ENCODE measurements around the gene PLEK2.

PLEK2 gene

GRCh38 chr14:67429510-67430205 is 17.7 kb upstream of the PLEK2 start:
- TF ChIP-seq, protein P1, sequence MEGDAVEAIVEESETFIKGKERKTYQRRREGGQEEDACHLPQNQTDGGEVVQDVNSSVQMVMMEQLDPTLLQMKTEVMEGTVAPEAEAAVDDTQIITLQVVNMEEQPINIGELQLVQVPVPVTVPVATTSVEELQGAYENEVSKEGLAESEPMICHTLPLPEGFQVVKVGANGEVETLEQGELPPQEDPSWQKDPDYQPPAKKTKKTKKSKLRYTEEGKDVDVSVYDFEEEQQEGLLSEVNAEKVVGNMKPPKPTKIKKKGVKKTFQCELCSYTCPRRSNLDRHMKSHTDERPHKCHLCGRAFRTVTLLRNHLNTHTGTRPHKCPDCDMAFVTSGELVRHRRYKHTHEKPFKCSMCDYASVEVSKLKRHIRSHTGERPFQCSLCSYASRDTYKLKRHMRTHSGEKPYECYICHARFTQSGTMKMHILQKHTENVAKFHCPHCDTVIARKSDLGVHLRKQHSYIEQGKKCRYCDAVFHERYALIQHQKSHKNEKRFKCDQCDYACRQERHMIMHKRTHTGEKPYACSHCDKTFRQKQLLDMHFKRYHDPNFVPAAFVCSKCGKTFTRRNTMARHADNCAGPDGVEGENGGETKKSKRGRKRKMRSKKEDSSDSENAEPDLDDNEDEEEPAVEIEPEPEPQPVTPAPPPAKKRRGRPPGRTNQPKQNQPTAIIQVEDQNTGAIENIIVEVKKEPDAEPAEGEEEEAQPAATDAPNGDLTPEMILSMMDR (IDR thresholded peaks at IDR 0.05; ENCODE audit: control insufficient read depth, extremely low read depth, insufficient read depth): no peak
- no peak for DNase-seq (ENCODE audit: low read depth)
- H3K4me3 ChIP-seq (ENCODE audit: low read depth, low read length): no peak overlapping the region

DNA sequence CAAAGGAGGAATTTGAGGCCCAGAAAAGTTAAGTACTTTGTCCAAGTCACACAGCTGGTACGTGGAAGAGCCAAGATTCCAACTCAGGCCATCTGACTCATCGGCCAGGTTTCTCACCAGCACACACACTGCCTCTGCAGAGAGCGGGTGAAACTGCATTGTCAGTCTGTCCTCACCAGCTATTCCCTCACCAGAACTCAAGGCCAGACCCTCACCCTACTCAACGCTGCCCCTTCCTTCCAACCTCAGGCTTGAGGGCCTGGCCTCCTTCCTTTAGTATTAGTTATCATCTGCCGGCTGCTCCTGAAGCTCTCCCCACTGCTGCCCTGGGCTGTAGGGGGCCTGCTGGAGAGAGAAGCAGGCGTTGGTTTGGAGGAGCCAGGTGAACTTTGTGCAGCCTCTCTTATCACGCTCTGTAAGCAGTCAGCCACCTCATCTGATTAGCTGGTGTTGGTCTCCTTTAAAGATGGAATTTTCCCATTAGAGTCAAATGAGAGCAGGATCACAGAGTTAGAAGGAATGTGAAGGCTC is 16.6 kb upstream of the PLEK2 start:
- no peak for DNase-seq (ENCODE audit: low read depth)
- TF ChIP-seq, protein P1 (IDR thresholded peaks at IDR 0.05; ENCODE audit: control insufficient read depth, extremely low read depth, insufficient read depth): no peak
- H3K4me3 ChIP-seq (ENCODE audit: low read depth, low read length): no peak overlapping the region

DNA sequence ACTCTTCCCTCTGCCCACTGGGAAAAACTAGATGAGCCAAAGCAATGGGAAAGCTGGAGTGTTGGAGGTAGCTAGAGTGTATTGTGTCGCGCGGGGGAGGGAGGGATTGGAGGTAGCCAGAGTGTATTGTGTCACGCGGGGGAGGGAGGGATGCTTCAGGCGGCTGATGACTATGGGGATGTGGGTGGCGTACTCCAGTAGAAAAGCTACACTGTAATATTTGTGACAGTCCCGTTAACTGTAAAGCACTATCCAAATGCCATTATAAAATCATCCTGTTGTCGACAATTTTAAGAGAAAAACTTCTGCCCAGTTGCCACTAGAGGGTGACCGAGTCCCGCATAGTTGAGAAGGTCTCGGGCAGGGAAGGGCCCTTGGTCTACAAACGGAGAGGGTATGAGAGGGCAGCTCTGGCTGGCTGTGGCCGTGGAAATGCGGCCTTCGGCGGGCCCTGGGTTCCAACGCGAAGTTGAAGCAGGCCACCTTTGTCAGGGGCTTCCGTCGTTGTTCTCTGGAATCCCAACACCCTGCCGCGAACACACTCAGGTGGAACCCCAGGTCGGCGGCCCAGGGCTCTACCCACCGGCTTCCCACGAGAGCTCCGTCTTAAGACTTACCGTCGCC is 15.1 kb upstream of the PLEK2 start:
- H3K4me3 ChIP-seq (ENCODE audit: low read depth, low read length): no peak overlapping the region
- TF ChIP-seq, protein P1 (IDR thresholded peaks at IDR 0.05; ENCODE audit: control insufficient read depth, extremely low read depth, insufficient read depth): peak; percentile 88
- DNase-seq (ENCODE audit: low read depth): peak; percentile 68

DNA sequence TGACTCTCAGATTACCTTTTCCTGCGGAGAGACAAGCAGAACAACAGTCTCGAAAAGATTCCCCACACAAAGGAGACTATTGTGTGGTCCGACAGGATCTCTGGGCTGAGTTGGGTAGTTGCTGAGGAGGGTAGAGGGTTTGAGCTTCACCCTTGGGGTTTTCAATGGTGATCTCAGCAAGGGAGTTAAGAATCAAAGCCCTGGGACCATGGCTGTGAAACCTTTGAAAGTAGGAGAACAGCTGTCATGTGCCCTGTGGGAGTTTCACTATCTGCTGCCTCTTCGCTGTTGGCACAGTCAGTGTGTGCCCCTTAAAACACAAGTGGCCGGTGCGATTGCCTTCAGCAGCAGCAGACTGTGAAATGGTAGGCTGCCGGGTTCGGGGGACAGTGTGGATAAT is 14.2 kb upstream of the PLEK2 start:
- TF ChIP-seq, protein P1 (IDR thresholded peaks at IDR 0.05; ENCODE audit: control insufficient read depth, extremely low read depth, insufficient read depth): no peak
- no peak overlapping the region for H3K4me3 ChIP-seq (ENCODE audit: low read depth, low read length)
- no peak for DNase-seq (ENCODE audit: low read depth)

DNA sequence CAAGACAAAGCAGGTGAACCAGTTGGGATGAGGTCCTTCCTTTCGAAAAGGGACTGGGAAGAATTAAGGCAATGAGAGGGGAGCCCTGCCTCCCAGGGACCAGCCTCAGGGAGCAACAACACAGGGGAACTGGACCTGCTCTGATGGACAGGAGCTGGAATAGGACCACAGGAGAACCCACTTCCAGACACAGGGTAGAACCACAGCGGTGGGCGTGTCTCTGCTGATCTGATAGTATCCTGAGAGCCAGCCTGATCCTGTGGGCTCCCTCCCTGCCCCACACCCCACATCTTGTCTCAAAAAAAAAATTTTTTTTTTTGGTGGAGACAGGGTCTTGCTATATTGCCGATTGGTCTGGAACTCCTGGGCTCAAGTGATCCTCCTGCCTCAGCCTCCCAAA is 13.6 kb upstream of the PLEK2 start:
- no peak overlapping the region for H3K4me3 ChIP-seq (ENCODE audit: low read depth, low read length)
- TF ChIP-seq, protein P1 (IDR thresholded peaks at IDR 0.05; ENCODE audit: control insufficient read depth, extremely low read depth, insufficient read depth): no peak
- DNase-seq (ENCODE audit: low read depth): no peak

DNA sequence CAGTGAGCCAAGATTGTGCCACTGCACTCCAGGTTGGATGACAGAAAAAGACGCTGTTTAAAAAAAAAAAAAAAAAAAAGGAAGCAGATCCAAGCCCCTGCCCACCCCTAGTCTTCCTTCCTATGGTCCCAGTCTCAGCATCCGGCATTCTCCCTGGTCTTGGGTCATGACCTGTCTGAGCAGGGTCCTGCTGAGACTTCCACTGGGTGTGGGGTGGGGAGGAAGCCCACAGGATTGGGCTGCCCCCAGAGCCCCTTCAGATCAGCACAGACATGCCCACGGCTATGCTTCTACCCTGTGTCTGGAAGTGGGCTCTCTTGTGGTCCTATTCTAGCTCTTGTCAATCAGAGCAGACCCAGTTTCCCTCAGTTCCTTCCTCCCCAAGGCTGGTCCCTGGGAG is 12.6 kb upstream of the PLEK2 start:
- TF ChIP-seq, protein P1 (IDR thresholded peaks at IDR 0.05; ENCODE audit: control insufficient read depth, extremely low read depth, insufficient read depth): no peak
- no peak for DNase-seq (ENCODE audit: low read depth)
- H3K4me3 ChIP-seq (ENCODE audit: low read depth, low read length): no peak overlapping the region

Data from LNCaP clone FGC (cell line).